Measurements from ENCODE around the gene HK1. TPM values are rescaled to one million over a fixed set of nuclear protein-coding genes. Genes with fewer than 3 reads are reported as not detected.
A peak's percentile ranks its signal among the peaks of the same experiment; 100 is the strongest.

HK1 gene
- total RNA-seq, 1 experiment from 2014 or later, result 98.8 TPM

- Histone ChIP-seq H3K4me2 (ENCODE audit: insufficient read depth, insufficient read length, low read length) (no peak overlapping the region), H2AK5ac (ENCODE audit: insufficient read length, low read length) (peak overlapping the region; percentile 15), H3K9me3 (ENCODE audit: control insufficient read depth, low read depth, low read length) (no peaks in the 10 kb centered on the region), H3K18ac (ENCODE audit: insufficient read length, low read depth, low read length) (no peak overlapping the region), H2BK15ac (ENCODE audit: low read depth, low read length) (no peak overlapping the region), H3K14ac (ENCODE audit: insufficient read depth, low read length) (no peak overlapping the region), H2BK120ac (ENCODE audit: low read depth, low read length, poor library complexity, severe bottlenecking) (no peak overlapping the region), H2BK12ac (ENCODE audit: insufficient read length, low read depth, low read length) (no peak overlapping the region), H2BK5ac (ENCODE audit: insufficient read length, low read length) (peak overlapping the region; percentile 18), H3K23me2 (ENCODE audit: insufficient read length, low read depth, low read length, poor library complexity, severe bottlenecking) (no peaks in the 10 kb centered on the region), H3K79me1 (ENCODE audit: insufficient read depth, low read depth, low read length, poor library complexity, severe bottlenecking) (peaks cover 3% of the 10 kb centered on the region), H3K9ac (ENCODE audit: extremely low read depth, insufficient read length, low read length) (no peak overlapping the region), H3T11ph (ENCODE audit: low read length) (no peak overlapping the region), H4K20me1 (ENCODE audit: control insufficient read depth, insufficient read depth, insufficient read length) (no peaks in the 10 kb centered on the region), H4K8ac (replicated peaks; ENCODE audit: insufficient read length, low read depth, low read length) (no peak overlapping the region), H3K4ac (ENCODE audit: low read depth, low read length) (no peak overlapping the region), H4K5ac (ENCODE audit: insufficient read length, low read depth, low read length) (no peak overlapping the region), H3K27me3 (ENCODE audit: insufficient read depth, low read length) (no peaks in the 10 kb centered on the region), H3K79me2 (ENCODE audit: insufficient read depth, low read length) (peaks cover 21% of the 10 kb centered on the region; the same call in 1 of the 2 replicates), H3K4me1 (ENCODE audit: insufficient read depth, low read length) (peaks cover 15% of the 10 kb centered on the region; the same call in 1 of the 2 replicates), H3K27ac (ENCODE audit: insufficient read length, low read depth, low read length) (peak overlapping the region; percentile 10), H4K91ac (ENCODE audit: insufficient read length, low read depth, low read length) (no peak overlapping the region), H3K56ac (ENCODE audit: insufficient read length, low read depth, low read length) (no peak overlapping the region), H3K23ac (ENCODE audit: insufficient read length, low read depth, low read length) (no peak overlapping the region), H2AFZ (ENCODE audit: low read length) (no peak overlapping the region), H2BK20ac (ENCODE audit: low read depth, low read length, poor library complexity, severe bottlenecking) (no peak overlapping the region)
- Mint-ChIP-seq H3K9me3 (no peaks in the 10 kb centered on the region), H3K27ac (peak overlapping the region; percentile 73 to 96 (median 92)), H3K27me3 (ENCODE audit: low read depth) (no peaks in the 10 kb centered on the region), H3K4me1 (peaks cover 58 to 61% of the 10 kb centered on the region in 2 experiments), H3K36me3 (ENCODE audit: insufficient read depth in 1 of 3, low read depth in 3 of 3) (peaks cover 22 to 32% (median 25%) of the 10 kb centered on the region in 3 experiments), H3K4me3 (peak overlapping the region in 1 of 2 experiments; percentile 72; a peak in 3 of 5 replicates)
- WGBS (ENCODE audit: extremely low coverage, insufficient read length, low lambda C conversion rate), result no CpG with 5 or more reads among the region's 2 CpGs
- TF ChIP-seq CTCF (conservative IDR thresholded peaks at IDR 0.05), result no peak
- peak; percentile 59 for DNase-seq
Measured at GRCh38 chr10:69345402-69345801, 67.1 kb downstream of the HK1 start.

All from H9 (cell line).